ENCODE results near the gene FAM237B.
A peak's percentile ranks its signal among the peaks of the same experiment; 100 is the strongest.

- TF ChIP-seq POLR2A (IDR thresholded peaks at IDR 0.05): no peak
- peak; percentile 8 to 63 (median 38) for TF ChIP-seq CTCF (IDR thresholded peaks at IDR 0.05)
Measured at GRCh38 chr7:90298145-90299038, 22.7 kb downstream of the FAM237B start.
